Stimulated activated CD4-positive, alpha-beta T cell treated with anti-CD3 and anti-CD28 coated beads, Interleukin-12 subunit alpha, Interleukin-12 subunit beta, amount 100 ng/mL, for 4 hours (primary cell): ENCODE measurements around the gene TCTA.
"Not testable (repeated sequence)": the region's sequence is repeated elsewhere in the genome, so short reads cannot be mapped to it uniquely, and the experiment has no call there.

Experiments
- DNase-seq: peaks from one replicate; pipeline ENCODE4 v3.0.0-alpha.2; 2020

The TCTA gene

GRCh38 chr3:49411968-49412631 lies at the start of gene TCTA, which contains the start of gene RHOA:
TCTA (plus strand) TSS chr3:49412423; CDS start chr3:49412427, 4 bp downstream.
RHOA (minus strand) TSS chr3:49411976; CDS start chr3:49375589, 36,387 bp downstream.
- peak; percentile 98 for DNase-seq

GRCh38 chr3:49362561-49362960 lies 49.7 kb upstream of the TCTA start:
- DNase-seq, result no peak

- no peak for DNase-seq
Observed at GRCh38 chr3:49370585-49371290, 41.5 kb upstream of the TCTA start.

- DNase-seq, result no peak
Observed at GRCh38 chr3:49371946-49372345, 40.3 kb upstream of the TCTA start.

- DNase-seq, result peak; percentile 21
Observed at GRCh38 chr3:49377483-49377882, 34.7 kb upstream of the TCTA start.

GRCh38 chr3:49378249-49378895 lies 33.9 kb upstream of the TCTA start:
- no peak for DNase-seq

- no peak for DNase-seq
Observed at GRCh38 chr3:49383387-49383786, 28.8 kb upstream of the TCTA start.

- DNase-seq, result no peak
Observed at GRCh38 chr3:49385617-49386016, 26.6 kb upstream of the TCTA start.

- DNase-seq, result no peak
Observed at GRCh38 chr3:49386056-49386756, 26.0 kb upstream of the TCTA start.

- no peak for DNase-seq
Observed at GRCh38 chr3:49387721-49388120, 24.5 kb upstream of the TCTA start.

GRCh38 chr3:49388289-49388820 lies 23.9 kb upstream of the TCTA start:
- no peak for DNase-seq

- no peak for DNase-seq
Observed at GRCh38 chr3:49389297-49389696, 22.9 kb upstream of the TCTA start.

GRCh38 chr3:49391310-49391709 lies 20.9 kb upstream of the TCTA start:
- DNase-seq, result not testable (repeated sequence)

- DNase-seq, result no peak
Observed at GRCh38 chr3:49397470-49397869, 14.8 kb upstream of the TCTA start.

- DNase-seq, result no peak
Observed at GRCh38 chr3:49399461-49399860, 12.8 kb upstream of the TCTA start.

GRCh38 chr3:49401766-49402165 lies 10.5 kb upstream of the TCTA start:
- no peak for DNase-seq

- no peak for DNase-seq
Observed at GRCh38 chr3:49403891-49404290, 8.3 kb upstream of the TCTA start.

- DNase-seq, result not testable (repeated sequence)
Observed at GRCh38 chr3:49405570-49405969, 6.7 kb upstream of the TCTA start.

GRCh38 chr3:49406571-49407565 lies 5.4 kb upstream of the TCTA start:
- no peak for DNase-seq

- no peak for DNase-seq
Observed at GRCh38 chr3:49410066-49410845, 2.0 kb upstream of the TCTA start.
